ENCODE measurements around the gene PTP4A1. TPM values are rescaled to one million over a fixed set of nuclear protein-coding genes. Genes with fewer than 3 reads are reported as not detected.

The PTP4A1 gene
- total and polyA plus RNA-seq, 2 of the 13 experiments (the other 11 are each of a cell fraction or from before 2014, with no cell fraction given): 141 to 376 TPM

GRCh38 chr6:63573899-63574553 lies 1.7 kb downstream of the PTP4A1 start (continued):
- TF ChIP-seq ARID4A (CRISPR knock-in tag; IDR thresholded peaks at IDR 0.05; ENCODE audit: borderline replicate concordance) (no peak), ATAD3A (CRISPR knock-in tag; IDR thresholded peaks at IDR 0.05) (no peak), ZNF282 (IDR thresholded peaks at IDR 0.05; ENCODE audit: partially characterized antibody) (no peak), MLLT10 (CRISPR knock-in tag; IDR thresholded peaks at IDR 0.05) (no peak; the same call in 1 of the 2 replicates), ZKSCAN8 (CRISPR knock-in tag; IDR thresholded peaks at IDR 0.05; ENCODE audit: borderline replicate concordance) (no peak), ZNF317 (CRISPR knock-in tag; IDR thresholded peaks at IDR 0.05) (no peak), SRSF9 (IDR thresholded peaks at IDR 0.05; ENCODE audit: borderline replicate concordance, insufficient read depth, low read depth, low read length, poor library complexity, severe bottlenecking) (no peak), ZFP62 (CRISPR knock-in tag; IDR thresholded peaks at IDR 0.05) (no peak), PLRG1 (conservative IDR thresholded peaks at IDR 0.05) (no peak), HDAC2 (CRISPR knock-in tag; IDR thresholded peaks at IDR 0.05) (peak; percentile 46; the same call in 1 of the 2 replicates), SIN3B (IDR thresholded peaks at IDR 0.05; ENCODE audit: low read length) (peak; percentile 63; the same call in 1 of the 2 replicates), NFYB (CRISPR knock-in tag; IDR thresholded peaks at IDR 0.05) (no peak), ZNF607 (CRISPR knock-in tag; IDR thresholded peaks at IDR 0.05; ENCODE audit: borderline replicate concordance) (no peak), HOXA9 (CRISPR knock-in tag; IDR thresholded peaks at IDR 0.05; ENCODE audit: borderline replicate concordance) (no peak), JUND (CRISPR knock-in tag; IDR thresholded peaks at IDR 0.05) (no peak), SNAPC4 (CRISPR knock-in tag; IDR thresholded peaks at IDR 0.05) (no peak), ZNF484 (CRISPR knock-in tag; IDR thresholded peaks at IDR 0.05; ENCODE audit: borderline replicate concordance, low read depth) (no peak), EEA1 (CRISPR knock-in tag; IDR thresholded peaks at IDR 0.05; ENCODE audit: borderline replicate concordance) (no peak), ZNF780A (CRISPR knock-in tag; IDR thresholded peaks at IDR 0.05) (no peak), FOXO1 (CRISPR knock-in tag; IDR thresholded peaks at IDR 0.05) (no peak), GZF1 (CRISPR knock-in tag; IDR thresholded peaks at IDR 0.05) (peak; percentile 2; the same call in 1 of the 2 replicates), SMAD1 (CRISPR knock-in tag; IDR thresholded peaks at IDR 0.05; ENCODE audit: borderline replicate concordance, low read depth) (no peak), RXRA (CRISPR knock-in tag; IDR thresholded peaks at IDR 0.05) (no peak)
